IPS-20b (cell line): Measurements from ENCODE around the gene ZNF83.
A peak's percentile ranks its signal among the peaks of the same experiment; 100 is the strongest.

Experiments
- H3K27ac ChIP-seq: one replicate; pipeline ENCODE4 v1.5.1; 2013; ENCODE audit warnings: low read length
- H3K27me3 ChIP-seq: 2 replicates; pipeline ENCODE4 v1.6.1; 2013; ENCODE audit warnings: mild to moderate bottlenecking, low read length, inconsistent platforms; ENCODE audit not compliant: insufficient read depth
- H3K36me3 ChIP-seq: 2 replicates; pipeline ENCODE4 v1.6.1; 2013; ENCODE audit warnings: low read depth, mild to moderate bottlenecking, inconsistent platforms, low read length, moderate library complexity; ENCODE audit not compliant: insufficient read depth
- H3K4me1 ChIP-seq: 2 replicates; pipeline ENCODE4 v1.6.1; 2013; ENCODE audit warnings: mild to moderate bottlenecking, control low read depth, inconsistent platforms, low read length, moderate library complexity; ENCODE audit not compliant: insufficient read depth
- H3K4me3 ChIP-seq: 2 replicates; pipeline ENCODE4 v1.5.1; 2013; ENCODE audit warnings: mild to moderate bottlenecking, low read length, inconsistent platforms
- H3K9ac ChIP-seq: 2 replicates; pipeline ENCODE4 v1.6.1; 2013; ENCODE audit warnings: low read depth, mild to moderate bottlenecking, inconsistent platforms, low read length, moderate library complexity
- H3K9me3 ChIP-seq: 2 replicates; pipeline ENCODE4 v1.6.1; 2013; ENCODE audit warnings: mild to moderate bottlenecking, low read depth, low read length, inconsistent platforms; ENCODE audit not compliant: insufficient read depth

Gene ZNF83

DNA sequence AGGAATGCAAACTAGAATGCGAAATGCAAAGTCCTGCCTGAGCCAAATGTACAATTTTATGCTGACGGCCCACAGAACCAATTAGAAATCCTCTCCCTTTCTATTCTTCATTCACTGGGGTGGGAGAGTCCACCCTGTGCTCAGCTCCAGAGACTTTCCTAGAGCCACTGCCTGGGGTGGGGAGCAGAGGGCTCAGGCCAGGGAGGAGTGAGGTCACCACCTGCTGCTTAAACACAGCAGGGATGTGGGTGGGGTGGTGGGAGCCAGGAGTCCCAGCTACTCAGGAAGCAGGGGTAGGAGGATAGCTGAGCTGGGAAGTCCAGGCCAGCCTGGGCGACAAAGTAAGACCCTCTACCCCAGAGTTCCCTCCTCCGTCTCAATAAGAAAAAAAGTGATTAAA, 26.9 kb upstream of the ZNF83 start:
- no peaks in the 10 kb centered on the region for H3K9me3 ChIP-seq
- H3K4me3 ChIP-seq, result no peak overlapping the region
- H3K36me3 ChIP-seq, result peaks cover 4% of the 10 kb centered on the region; the same call in 1 of the 2 replicates
- H3K9ac ChIP-seq, result peak overlapping the region; percentile 25; the same call in 1 of the 2 replicates
- H3K27me3 ChIP-seq, result no peaks in the 10 kb centered on the region
- peaks cover 5% of the 10 kb centered on the region; the same call in 1 of the 2 replicates for H3K4me1 ChIP-seq
- H3K27ac ChIP-seq, result no peak overlapping the region

GRCh38 chr19:52664461-52664860, 26.3 kb upstream of the ZNF83 start:
- no peak overlapping the region for H3K4me3 ChIP-seq
- no peaks in the 10 kb centered on the region for H3K9me3 ChIP-seq
- peaks cover 4% of the 10 kb centered on the region; the same call in 1 of the 2 replicates for H3K36me3 ChIP-seq
- H3K4me1 ChIP-seq, result peaks cover 5% of the 10 kb centered on the region; the same call in 1 of the 2 replicates
- no peaks in the 10 kb centered on the region for H3K27me3 ChIP-seq
- H3K27ac ChIP-seq, result no peak overlapping the region
- H3K9ac ChIP-seq, result 0 out of 2 replicates have a peak overlapping the region, but pooled peaks have one; percentile 25

GRCh38 chr19:52662631-52663030, 24.5 kb upstream of the ZNF83 start:
- H3K4me1 ChIP-seq, result peaks cover 5% of the 10 kb centered on the region; the same call in 1 of the 2 replicates
- no peaks in the 10 kb centered on the region for H3K9me3 ChIP-seq
- H3K4me3 ChIP-seq, result no peak overlapping the region
- H3K9ac ChIP-seq, result no peak overlapping the region
- H3K27me3 ChIP-seq, result no peaks in the 10 kb centered on the region
- H3K27ac ChIP-seq, result no peak overlapping the region
- H3K36me3 ChIP-seq, result peaks cover 4% of the 10 kb centered on the region; the same call in 1 of the 2 replicates

GRCh38 chr19:52660981-52661380, 22.8 kb upstream of the ZNF83 start:
- Histone ChIP-seq H3K27ac (no peak overlapping the region), H3K27me3 (no peaks in the 10 kb centered on the region), H3K4me3 (no peak overlapping the region), H3K4me1 (peaks cover 5% of the 10 kb centered on the region; the same call in 1 of the 2 replicates), H3K9ac (no peak overlapping the region), H3K36me3 (peaks cover 4% of the 10 kb centered on the region; the same call in 1 of the 2 replicates), H3K9me3 (no peaks in the 10 kb centered on the region)

GRCh38 chr19:52659013-52659412, 20.9 kb upstream of the ZNF83 start:
- H3K36me3 ChIP-seq, result peaks cover 16% of the 10 kb centered on the region
- H3K9ac ChIP-seq, result no peak overlapping the region
- no peak overlapping the region for H3K27ac ChIP-seq
- H3K27me3 ChIP-seq, result no peaks in the 10 kb centered on the region
- H3K4me1 ChIP-seq, result no peaks in the 10 kb centered on the region
- no peak overlapping the region for H3K4me3 ChIP-seq
- H3K9me3 ChIP-seq, result no peaks in the 10 kb centered on the region

GRCh38 chr19:52658595-52658994, 20.4 kb upstream of the ZNF83 start:
- Histone ChIP-seq H3K27me3 (no peaks in the 10 kb centered on the region), H3K9me3 (no peaks in the 10 kb centered on the region), H3K27ac (no peak overlapping the region), H3K4me1 (no peaks in the 10 kb centered on the region), H3K9ac (no peak overlapping the region), H3K4me3 (no peak overlapping the region), H3K36me3 (peaks cover 20% of the 10 kb centered on the region)

DNA sequence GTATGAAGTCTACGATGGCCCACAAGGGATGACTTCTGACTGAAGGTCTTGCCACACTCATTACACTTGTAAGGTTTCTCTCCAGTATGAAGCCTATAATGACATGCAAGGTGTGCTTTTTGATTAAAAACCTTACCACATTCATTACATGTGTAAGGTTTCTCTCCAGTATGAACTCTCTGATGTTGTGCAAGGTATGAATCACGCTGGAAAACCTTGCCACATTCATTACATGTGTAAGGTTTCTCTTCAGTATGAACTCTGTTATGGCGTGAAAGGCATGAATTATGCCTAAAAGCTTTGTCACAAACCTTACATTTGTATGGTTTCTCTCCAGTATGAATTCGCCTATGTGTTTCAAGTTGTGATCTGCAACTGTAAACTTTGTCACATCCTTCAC, 15.0 kb upstream of the ZNF83 start:
- Histone ChIP-seq H3K4me3 (no peak overlapping the region), H3K27ac (no peak overlapping the region), H3K27me3 (no peaks in the 10 kb centered on the region), H3K4me1 (no peaks in the 10 kb centered on the region), H3K9ac (no peak overlapping the region), H3K36me3 (peaks cover 30% of the 10 kb centered on the region), H3K9me3 (no peaks in the 10 kb centered on the region)

DNA sequence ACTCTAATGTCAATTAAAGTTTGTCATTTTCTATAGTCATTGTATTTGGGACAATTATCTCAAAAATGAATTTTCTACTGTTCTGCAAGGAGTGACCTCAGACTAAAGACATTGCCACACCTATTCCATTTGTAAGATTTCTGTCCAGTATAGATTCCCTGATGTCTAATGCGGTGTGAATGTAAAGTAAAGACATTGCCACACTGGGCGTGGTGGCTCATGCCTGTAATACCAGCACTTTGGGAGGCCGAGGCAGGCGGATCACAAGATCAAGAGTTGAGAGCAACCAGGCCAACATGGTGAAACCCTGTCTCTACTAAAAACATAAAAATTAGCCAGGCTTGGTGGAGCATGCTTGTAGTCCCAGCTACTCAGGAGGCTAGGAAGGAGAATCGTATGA, 13.8 kb upstream of the ZNF83 start:
- H3K9ac ChIP-seq, result no peak overlapping the region
- H3K4me3 ChIP-seq, result no peak overlapping the region
- H3K27ac ChIP-seq, result no peak overlapping the region
- H3K27me3 ChIP-seq, result no peaks in the 10 kb centered on the region
- no peaks in the 10 kb centered on the region for H3K4me1 ChIP-seq
- H3K9me3 ChIP-seq, result peaks cover 4% of the 10 kb centered on the region; the same call in 1 of the 2 replicates
- peaks cover 30% of the 10 kb centered on the region for H3K36me3 ChIP-seq

DNA sequence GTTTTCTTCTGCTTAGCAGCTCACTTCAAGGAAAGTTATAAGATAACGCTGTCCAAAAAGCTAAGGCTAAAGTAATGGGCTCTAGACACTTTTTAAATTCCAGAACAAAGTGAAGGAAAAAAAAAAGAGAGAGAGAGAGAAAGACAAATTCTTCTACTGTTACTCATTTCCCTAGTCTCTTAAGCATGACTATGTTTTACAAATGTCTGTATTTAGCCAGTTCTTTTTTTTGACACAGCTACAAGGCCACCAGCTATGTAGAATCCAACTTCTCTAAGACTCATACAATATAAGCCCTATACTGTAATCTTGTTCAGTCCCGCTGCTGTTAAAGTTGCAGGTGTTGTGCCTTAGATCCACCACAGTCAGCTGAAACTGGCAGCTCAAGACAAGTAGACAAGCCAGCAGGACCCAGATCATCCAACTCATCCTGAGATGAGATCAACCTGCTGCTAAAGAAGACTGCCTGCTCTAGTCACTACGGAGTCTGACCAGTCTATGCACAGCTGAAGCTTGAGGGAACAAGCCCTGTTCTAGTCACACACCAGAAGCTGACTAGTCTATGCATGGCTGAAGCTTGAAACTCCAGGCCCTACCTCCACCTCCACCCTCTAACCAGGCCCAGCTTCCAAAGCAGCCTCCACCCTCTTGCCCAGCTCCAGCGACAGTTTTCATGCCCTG, 10.3 kb upstream of the ZNF83 start:
- Histone ChIP-seq H3K9ac (no peak overlapping the region), H3K27ac (no peak overlapping the region), H3K4me3 (no peak overlapping the region), H3K27me3 (no peaks in the 10 kb centered on the region), H3K9me3 (peaks cover 8% of the 10 kb centered on the region; the same call in 1 of the 2 replicates), H3K4me1 (no peaks in the 10 kb centered on the region), H3K36me3 (peaks cover 13% of the 10 kb centered on the region)

GRCh38 chr19:52646571-52647217, 8.5 kb upstream of the ZNF83 start:
- no peak overlapping the region for H3K9ac ChIP-seq
- H3K4me1 ChIP-seq, result no peaks in the 10 kb centered on the region
- no peaks in the 10 kb centered on the region for H3K36me3 ChIP-seq
- H3K9me3 ChIP-seq, result peaks cover 8% of the 10 kb centered on the region; the same call in 1 of the 2 replicates
- no peaks in the 10 kb centered on the region for H3K27me3 ChIP-seq
- H3K4me3 ChIP-seq, result no peak overlapping the region
- no peak overlapping the region for H3K27ac ChIP-seq

- no peak overlapping the region for H3K9ac ChIP-seq
- H3K36me3 ChIP-seq, result no peaks in the 10 kb centered on the region
- H3K27me3 ChIP-seq, result peaks cover 15% of the 10 kb centered on the region; the same call in 1 of the 2 replicates
- H3K9me3 ChIP-seq, result no peaks in the 10 kb centered on the region
- H3K4me3 ChIP-seq, result no peak overlapping the region
- no peaks in the 10 kb centered on the region for H3K4me1 ChIP-seq
- H3K27ac ChIP-seq, result no peak overlapping the region
These were observed 2.8 kb upstream of the ZNF83 start for GRCh38 chr19:52640916-52641315.

GRCh38 chr19:52639996-52640395, 1.8 kb upstream of the ZNF83 start:
- Histone ChIP-seq H3K27ac (no peak overlapping the region), H3K9me3 (no peaks in the 10 kb centered on the region), H3K27me3 (peaks cover 15% of the 10 kb centered on the region; the same call in 1 of the 2 replicates), H3K4me3 (no peak overlapping the region), H3K4me1 (no peaks in the 10 kb centered on the region), H3K9ac (no peak overlapping the region), H3K36me3 (no peaks in the 10 kb centered on the region)
